T-helper 1 cell treated with Interleukin-12 subunit alpha and Interleukin-12 subunit beta and Interleukin-4 antibody, amounts not matched to agents 30 μg/mL and 1 μg/mL, for 36 hours (primary cell): Measurements from ENCODE around the gene NCK2.

Experiments used
- H3K27ac Mint-ChIP-seq: one replicate; pipeline ENCODE4 v1.8.0; 2021; ENCODE audit warnings: mild to moderate bottlenecking, mixed read lengths
- H3K27me3 Mint-ChIP-seq: one replicate; pipeline ENCODE4 v1.8.0; 2021; ENCODE audit warnings: low read depth, mixed read lengths
- H3K36me3 Mint-ChIP-seq: one replicate; pipeline ENCODE4 v1.8.0; 2021; ENCODE audit warnings: low read depth, mixed read lengths
- H3K4me1 Mint-ChIP-seq: one replicate; pipeline ENCODE4 v1.8.0; 2021; ENCODE audit warnings: low read depth, mixed read lengths
- H3K4me3 Mint-ChIP-seq: one replicate; pipeline ENCODE4 v1.8.0; 2021; ENCODE audit warnings: mild to moderate bottlenecking, moderate library complexity, mixed read lengths
- H3K9me3 Mint-ChIP-seq: one replicate; pipeline ENCODE4 v1.8.0; 2021; ENCODE audit warnings: mixed read lengths

The NCK2 gene

DNA sequence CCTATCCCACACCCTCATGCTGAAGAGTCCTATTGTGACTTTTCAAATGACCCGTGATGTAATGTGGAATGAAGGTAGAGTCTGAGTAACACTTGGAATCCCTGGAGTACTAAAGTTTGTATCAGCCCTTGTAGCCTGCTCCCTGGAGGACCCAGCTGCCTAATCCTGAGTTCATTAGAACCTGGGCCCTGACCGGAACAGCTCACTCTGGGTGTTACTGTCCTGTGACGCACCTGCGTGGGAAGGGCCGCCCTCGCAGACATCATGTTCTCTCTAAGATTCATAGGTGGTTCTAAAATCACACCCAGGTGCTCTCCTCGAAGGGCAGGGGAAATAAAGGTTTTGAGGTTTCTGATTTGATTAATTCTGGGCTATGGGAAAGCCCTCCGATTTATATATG lies 62.3 kb downstream of the NCK2 start:
- H3K9me3 Mint-ChIP-seq, result no peaks in the 10 kb centered on the region
- peaks cover 64% of the 10 kb centered on the region for H3K4me1 Mint-ChIP-seq
- H3K27ac Mint-ChIP-seq, result no peak overlapping the region
- no peaks in the 10 kb centered on the region for H3K27me3 Mint-ChIP-seq
- peaks cover 27% of the 10 kb centered on the region for H3K36me3 Mint-ChIP-seq
- H3K4me3 Mint-ChIP-seq, result no peak overlapping the region

GRCh38 chr2:105808423-105809096 lies 63.8 kb downstream of the NCK2 start:
- Mint-ChIP-seq H3K4me1 (peaks cover 57% of the 10 kb centered on the region), H3K9me3 (no peaks in the 10 kb centered on the region), H3K4me3 (no peak overlapping the region)

GRCh38 chr2:105809097-105809473 lies 64.4 kb downstream of the NCK2 start:
- H3K4me1 Mint-ChIP-seq, result peaks cover 55% of the 10 kb centered on the region
- H3K27me3 Mint-ChIP-seq, result no peaks in the 10 kb centered on the region
- H3K27ac Mint-ChIP-seq, result peak overlapping the region; percentile 50
- H3K36me3 Mint-ChIP-seq, result peaks cover 15% of the 10 kb centered on the region
- H3K9me3 Mint-ChIP-seq, result no peaks in the 10 kb centered on the region
- no peak overlapping the region for H3K4me3 Mint-ChIP-seq

More at GRCh38 chr2:105808423-105809096, 63.8 kb downstream of the NCK2 start:
- Mint-ChIP-seq H3K36me3 (peaks cover 18% of the 10 kb centered on the region), H3K27me3 (no peaks in the 10 kb centered on the region), H3K27ac (peak overlapping the region; percentile 50)

- Mint-ChIP-seq H3K27me3 (no peaks in the 10 kb centered on the region), H3K4me1 (peaks cover 52% of the 10 kb centered on the region), H3K27ac (peak overlapping the region; percentile 50), H3K9me3 (no peaks in the 10 kb centered on the region), H3K36me3 (peaks cover 14% of the 10 kb centered on the region), H3K4me3 (no peak overlapping the region)
These were observed 65.0 kb downstream of the NCK2 start for GRCh38 chr2:105809723-105810122.

- Mint-ChIP-seq H3K27ac (no peak overlapping the region), H3K9me3 (no peaks in the 10 kb centered on the region), H3K36me3 (peaks cover 22% of the 10 kb centered on the region), H3K27me3 (no peaks in the 10 kb centered on the region), H3K4me1 (peaks cover 48% of the 10 kb centered on the region), H3K4me3 (no peak overlapping the region)
These were observed 67.7 kb downstream of the NCK2 start for GRCh38 chr2:105812180-105813044.

DNA sequence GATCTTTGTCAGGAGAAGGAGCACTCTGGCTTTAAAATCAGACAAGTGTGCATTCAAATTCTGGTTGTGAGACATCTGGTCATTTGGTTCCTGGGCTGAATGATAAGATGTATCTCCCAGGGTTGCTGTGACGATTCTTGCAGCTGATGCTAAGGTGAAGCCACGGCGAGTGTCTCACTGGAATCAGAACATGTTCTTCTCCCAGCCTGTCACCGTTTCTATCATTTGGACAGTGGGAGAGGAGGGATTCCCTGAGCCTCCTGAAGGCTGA lies 68.3 kb downstream of the NCK2 start:
- Mint-ChIP-seq H3K36me3 (peaks cover 25% of the 10 kb centered on the region), H3K4me1 (peaks cover 45% of the 10 kb centered on the region), H3K4me3 (no peak overlapping the region), H3K27ac (no peak overlapping the region), H3K27me3 (no peaks in the 10 kb centered on the region), H3K9me3 (no peaks in the 10 kb centered on the region)

DNA sequence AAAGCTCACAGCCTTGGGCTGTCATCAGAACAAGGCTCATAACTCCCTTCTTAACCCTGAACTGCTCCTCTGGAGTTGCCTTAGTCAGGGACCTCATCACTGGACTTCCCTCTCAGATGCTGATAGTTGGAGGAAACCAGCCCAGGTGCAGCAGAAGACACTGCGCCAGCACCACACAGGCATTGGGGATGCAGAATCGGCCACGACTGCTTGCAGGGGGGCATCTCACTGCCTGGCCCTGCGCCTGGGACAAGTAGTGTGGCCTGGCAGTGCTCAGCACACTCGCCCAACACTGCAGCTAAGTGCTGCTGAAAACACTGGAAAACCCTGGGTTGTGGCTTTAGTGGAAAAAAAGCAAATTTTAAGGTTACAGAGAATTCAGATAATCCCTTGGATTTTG lies 68.7 kb downstream of the NCK2 start:
- Mint-ChIP-seq H3K9me3 (no peaks in the 10 kb centered on the region), H3K27ac (no peak overlapping the region), H3K4me3 (no peak overlapping the region), H3K36me3 (peaks cover 26% of the 10 kb centered on the region), H3K4me1 (peaks cover 43% of the 10 kb centered on the region), H3K27me3 (no peaks in the 10 kb centered on the region)

GRCh38 chr2:105814291-105814940 lies 69.7 kb downstream of the NCK2 start:
- H3K27ac Mint-ChIP-seq, result no peak overlapping the region
- H3K36me3 Mint-ChIP-seq, result peaks cover 26% of the 10 kb centered on the region
- H3K9me3 Mint-ChIP-seq, result no peaks in the 10 kb centered on the region
- H3K27me3 Mint-ChIP-seq, result no peaks in the 10 kb centered on the region
- H3K4me3 Mint-ChIP-seq, result no peak overlapping the region
- H3K4me1 Mint-ChIP-seq, result peaks cover 37% of the 10 kb centered on the region

GRCh38 chr2:105815401-105815800 lies 70.7 kb downstream of the NCK2 start:
- H3K27ac Mint-ChIP-seq, result no peak overlapping the region
- peaks cover 24% of the 10 kb centered on the region for H3K36me3 Mint-ChIP-seq
- no peaks in the 10 kb centered on the region for H3K9me3 Mint-ChIP-seq
- H3K4me1 Mint-ChIP-seq, result peaks cover 35% of the 10 kb centered on the region
- H3K4me3 Mint-ChIP-seq, result no peak overlapping the region
- no peaks in the 10 kb centered on the region for H3K27me3 Mint-ChIP-seq

GRCh38 chr2:105820151-105820550 lies 75.4 kb downstream of the NCK2 start:
- peaks cover 53% of the 10 kb centered on the region for H3K4me1 Mint-ChIP-seq
- H3K36me3 Mint-ChIP-seq, result peaks cover 47% of the 10 kb centered on the region
- no peaks in the 10 kb centered on the region for H3K9me3 Mint-ChIP-seq
- H3K27me3 Mint-ChIP-seq, result no peaks in the 10 kb centered on the region
- no peak overlapping the region for H3K4me3 Mint-ChIP-seq
- H3K27ac Mint-ChIP-seq, result no peak overlapping the region

- no peak overlapping the region for H3K4me3 Mint-ChIP-seq
- H3K27me3 Mint-ChIP-seq, result no peaks in the 10 kb centered on the region
- peaks cover 50% of the 10 kb centered on the region for H3K36me3 Mint-ChIP-seq
- no peak overlapping the region for H3K27ac Mint-ChIP-seq
- H3K9me3 Mint-ChIP-seq, result no peaks in the 10 kb centered on the region
- H3K4me1 Mint-ChIP-seq, result peaks cover 55% of the 10 kb centered on the region
These were observed 76.0 kb downstream of the NCK2 start for GRCh38 chr2:105820691-105821090.

- Mint-ChIP-seq H3K27ac (peak overlapping the region; percentile 82), H3K27me3 (no peaks in the 10 kb centered on the region), H3K4me1 (peaks cover 57% of the 10 kb centered on the region), H3K36me3 (peaks cover 52% of the 10 kb centered on the region), H3K9me3 (no peaks in the 10 kb centered on the region), H3K4me3 (no peak overlapping the region)
These were observed 76.9 kb downstream of the NCK2 start for GRCh38 chr2:105821428-105822125.

- Mint-ChIP-seq H3K4me1 (peaks cover 54% of the 10 kb centered on the region), H3K4me3 (no peak overlapping the region), H3K9me3 (peaks cover under 1% of the 10 kb centered on the region), H3K27ac (peak overlapping the region; percentile 82), H3K36me3 (peaks cover 47% of the 10 kb centered on the region), H3K27me3 (no peaks in the 10 kb centered on the region)
These were observed 77.5 kb downstream of the NCK2 start for GRCh38 chr2:105822186-105822585.

- H3K27me3 Mint-ChIP-seq, result no peaks in the 10 kb centered on the region
- peaks cover 4% of the 10 kb centered on the region for H3K9me3 Mint-ChIP-seq
- peak overlapping the region; percentile 53 for H3K27ac Mint-ChIP-seq
- H3K4me1 Mint-ChIP-seq, result peaks cover 68% of the 10 kb centered on the region
- H3K4me3 Mint-ChIP-seq, result no peak overlapping the region
- H3K36me3 Mint-ChIP-seq, result peaks cover 43% of the 10 kb centered on the region
These were observed 79.7 kb downstream of the NCK2 start for GRCh38 chr2:105824446-105824845.
